K562 (cell line): ENCODE results near the gene CTDNEP1. TPM values are rescaled to one million over a fixed set of nuclear protein-coding genes. Genes with fewer than 3 reads are reported as not detected.

Source experiments
- ATAC-seq: fragments of 200-7000 bp; cut with Tn5 transposase; 3 replicates; pipeline ENCODE4 v1.9.1; 2020; ENCODE audit warnings: moderate library complexity
- BruUV-seq: library from RNA; stranded (reverse); fragments of 400-500 nt; replicated peaks from 2 replicates; lab custom pipeline; 2021; lab: Mats Ljungman, UMichigan
- CTCF ChIA-PET: fragments of 300-600 bp; formaldehyde crosslinking; extraction: SDS; loops from one replicate; lab custom pipeline; 2021; ENCODE audit warnings: low intra/inter-chr PET ratio; lab: Yijun Ruan, JAX
- POLR2A ChIA-PET: fragments of 300-600, 350-650 bp; sonication (Branson Sonifier 250); formaldehyde crosslinking; extraction: SDS; loops from one replicate; lab custom pipeline; 2021; ENCODE audit warnings: antibody characterized with exemption, inconsistent platforms; lab: Yijun Ruan, JAX
- DNase-seq, 4 experiments: peaks; one replicate each; pipeline versions ENCODE4 v3.0.0 to v3.0.0-alpha.2; 2011 to 2018; ENCODE audit warnings: low spot score in 3 of 4, mixed read lengths in 3 of 4; ENCODE audit errors: extremely low read depth in 1 of 4
- FAIRE-seq: peaks from 2 replicates; lab custom pipeline; 2011; peaks lifted over from hg19 to GRCh38; lab: Jason Lieb, UNC
- H2AFZ ChIP-seq: 2 replicates; pipeline ENCODE4 v1.6.0; 2011; ENCODE audit warnings: low read depth, low read length, control low read depth, inconsistent platforms
- H3K27ac ChIP-seq: fragments of 200-600 bp; 3 replicates; pipeline ENCODE4 v1.8.0; 2011; ENCODE audit warnings: low read depth, mild to moderate bottlenecking, control low read depth, inconsistent platforms, low read length, moderate library complexity, mixed read lengths; ENCODE audit errors: extremely low read depth
- H3K27me3 ChIP-seq, 2 experiments: fragments of 300-600 bp in 1 of 2; 2 replicates in 1 of 2; 3 replicates in 1 of 2; pipeline versions ENCODE4 v1.6.0 to v1.8.0; 2011; ENCODE audit warnings: inconsistent platforms in 2 of 2, low read length in 2 of 2, mild to moderate bottlenecking in 1 of 2, mixed read lengths in 1 of 2, moderate library complexity in 1 of 2; ENCODE audit not compliant: control insufficient read depth in 2 of 2, insufficient read depth in 2 of 2
- H3K36me3 ChIP-seq: fragments of 300-600 bp; 3 replicates; pipeline ENCODE4 v1.8.0; 2011; ENCODE audit warnings: mild to moderate bottlenecking, low read length, inconsistent platforms; ENCODE audit not compliant: control insufficient read depth, insufficient read depth
- H3K4me1 ChIP-seq, 2 experiments: fragments of 200-600 bp in 1 of 2; replicated peaks in 1 of 2; 2 replicates in 1 of 2; 3 replicates in 1 of 2; pipeline versions ENCODE4 v1.5.1 to v1.8.0; 2011; ENCODE audit warnings: inconsistent platforms in 2 of 2, low read length in 2 of 2, mild to moderate bottlenecking in 1 of 2, mixed read lengths in 1 of 2, moderate library complexity in 1 of 2; ENCODE audit not compliant: control insufficient read depth in 2 of 2, insufficient read depth in 2 of 2
- H3K4me2 ChIP-seq: 2 replicates; pipeline ENCODE4 v1.6.1; 2011; ENCODE audit warnings: low read length, control low read depth, inconsistent platforms, mixed read lengths; ENCODE audit not compliant: insufficient read depth
- H3K4me3 ChIP-seq: fragments of 200-600 bp; sonication (generic), shearing (Covaris generic); 2 replicates; pipeline ENCODE4 v1.5.1; 2016; ENCODE audit warnings: control low read depth, inconsistent platforms
- H3K79me2 ChIP-seq: fragments of 200-600 bp; 3 replicates; pipeline ENCODE4 v1.8.0; 2011; ENCODE audit warnings: low read length, inconsistent platforms; ENCODE audit not compliant: control insufficient read depth, insufficient read depth
- H3K9ac ChIP-seq, 2 experiments: 2 replicates each; pipeline versions ENCODE4 v1.6.0 to v1.6.1; 2011; ENCODE audit warnings: low read depth in 2 of 2, low read length in 2 of 2, control low read depth in 1 of 2, inconsistent platforms in 1 of 2, mild to moderate bottlenecking in 1 of 2, mixed read lengths in 1 of 2; ENCODE audit not compliant: insufficient read depth in 1 of 2
- H3K9me1 ChIP-seq: one replicate; pipeline ENCODE4 v1.6.0; 2011; ENCODE audit warnings: inconsistent platforms, mild to moderate bottlenecking, low read length, moderate library complexity; ENCODE audit not compliant: control insufficient read depth, insufficient read depth
- H3K9me3 ChIP-seq: replicated peaks from 2 replicates; pipeline ENCODE4 v1.5.1; 2011; ENCODE audit warnings: low read depth, low read length, inconsistent platforms; ENCODE audit not compliant: control insufficient read depth, insufficient read depth
- H4K20me1 ChIP-seq: replicated peaks from 2 replicates; pipeline ENCODE4 v1.6.1; 2011; ENCODE audit warnings: low read length, inconsistent platforms, mixed read lengths; ENCODE audit not compliant: control insufficient read depth, insufficient read depth
- ATF6 ChIP-seq: sonication (generic); formaldehyde crosslinking; IDR thresholded peaks from 2 replicates; pipeline ENCODE4 v1.4.0; 2020; ENCODE audit warnings: mild to moderate bottlenecking, missing genetic modification reagents
- CEBPG ChIP-seq, 3 experiments: fragments of 200-800 bp in 1 of 3; sonication (Bioruptor generic) in 1 of 3; sonication (generic) in 1 of 3; formaldehyde crosslinking in 1 of 3; IDR thresholded peaks in 2 of 3; conservative IDR thresholded peaks in 1 of 3; 2 replicates each; pipeline versions ENCODE4 v1.6.1 to v1.8.0; 2016 to 2022; ENCODE audit warnings: missing compliant biosample characterization in 2 of 3, missing genetic modification characterization in 2 of 3, mild to moderate bottlenecking in 1 of 3, missing genetic modification reagents in 1 of 3
- CREM ChIP-seq: IDR thresholded peaks from 2 replicates; pipeline ENCODE4 v1.6.1; 2014; ENCODE audit warnings: antibody characterized with exemption, low read depth
- DACH1 ChIP-seq: fragments of 450-650 bp; IDR thresholded peaks from 2 replicates; pipeline ENCODE4 v1.6.1; 2018; ENCODE audit not compliant: partially characterized antibody
- ELK3 ChIP-seq: fragments of 450-650 bp; formaldehyde crosslinking; IDR thresholded peaks from 2 replicates; pipeline ENCODE4 v1.4.0; 2020; ENCODE audit warnings: mild to moderate bottlenecking
- HBP1 ChIP-seq: fragments of 450-650 bp; formaldehyde crosslinking; IDR thresholded peaks from 2 replicates; pipeline ENCODE4 v1.4.0; 2022; ENCODE audit warnings: missing genetic modification characterization
- POLR2A ChIP-seq: fragments of 450-650 bp; conservative IDR thresholded peaks from 2 replicates; pipeline ENCODE4 v1.6.1; 2016
- POLR2AphosphoS2 ChIP-seq: IDR thresholded peaks from 2 replicates; pipeline ENCODE4 v1.6.1; 2012; ENCODE audit warnings: low read length, improper control_type of control experiment
- POLR2G ChIP-seq: fragments of 200-400 bp; formaldehyde crosslinking; IDR thresholded peaks from 2 replicates; pipeline ENCODE4 v1.6.1; 2017; ENCODE audit warnings: low read depth, mild to moderate bottlenecking, antibody characterized with exemption, low read length, moderate library complexity
- RBFOX2 ChIP-seq: fragments of 200-400 bp; formaldehyde crosslinking; IDR thresholded peaks from 2 replicates; pipeline ENCODE4 v1.6.1; 2017; ENCODE audit warnings: low read depth, mild to moderate bottlenecking, low read length, moderate library complexity
- SUPT5H ChIP-seq: fragments of 450-650 bp; IDR thresholded peaks from 2 replicates; pipeline ENCODE4 v1.6.1; 2016
- TBP ChIP-seq: optimal IDR thresholded peaks from 2 replicates; pipeline ENCODE3; 2011; ENCODE audit warnings: low read depth, low read length, improper control_type of control experiment
- WGBS: fragments of 100-300 bp; shearing (Covaris generic); methylation state at CpG from one replicate; pipeline ENCODE4 v1.1.6; 2016; ENCODE audit warnings: low coverage, mixed read lengths; ENCODE audit not compliant: insufficient coverage; ENCODE audit errors: missing lambda C conversion rate; 5-methylcytosine and 5-hydroxymethylcytosine counted together
- in situ Hi-C: fragments of 300-500 bp; cut with MboI; formaldehyde crosslinking; loops from 4 replicates; pipeline ENCODE4 v1.15.0; 2018; ENCODE audit warnings: inconsistent platforms, mixed read lengths
- intact Hi-C: fragments of 100-400 bp; cut with micrococcal nuclease; formaldehyde crosslinking; loops from 2 replicates; pipeline ENCODE4 v1.14.2; 2022
- polyA plus RNA-seq, 8 experiments: library from polyadenylated mRNA; depleted of rRNA in 4 of 8; stranded (reverse) in 5 of 8; unstranded in 3 of 8; fragments of >200 nt; fragmentation: Nextera tagmentation in 2 of 8; fragmentation: Illumina TruSeq in 1 of 8; extraction: Ambion mirVana in 2 of 8; extraction: Trizol in 1 of 8; gene quantifications; 2 replicates each; pipeline versions ENCODE4 v1.2.1 to v1.2.3, GENCODE V29; 2011 to 2014; ENCODE audit warnings: inconsistent platforms in 1 of 8, missing spikeins in 1 of 8
- total RNA-seq, 7 experiments: library from RNA; depleted of rRNA in 6 of 7; stranded (reverse); fragments of >200 nt in 6 of 7; fragmentation: Illumina TruSeq in 2 of 7; extraction: Trizol in 2 of 7; gene quantifications; 2 replicates each; pipeline versions ENCODE4 v1.2.1 to v1.2.3, GENCODE V29; 2011 to 2021; ENCODE audit warnings: low replicate concordance in 1 of 7

CTDNEP1 gene
- total and polyA plus RNA-seq, 9 of the 15 experiments (the other 6 are each of a cell fraction or from before 2014, with no cell fraction given) = 10.7 to 150 (median 28.5) TPM

- DNase-seq = no peak
- ATAC-seq = no peak
- WGBS = 85% methylated on average over 7 of the region's 7 CpGs
- Histone ChIP-seq H4K20me1 (peaks cover 6% of the 10 kb centered on the region), H3K4me3 (no peak overlapping the region), H3K9ac (peak overlapping the region in 1 of 2 experiments; percentile 7; a peak in 1 of 4 replicates), H3K9me3 (no peaks in the 10 kb centered on the region), H3K4me1 (peaks cover 22 to 52% of the 10 kb centered on the region in 2 experiments), H2AFZ (no peak overlapping the region), H3K4me2 (no peak overlapping the region), H3K27ac (no peak overlapping the region), H3K79me2 (peaks cover 24% of the 10 kb centered on the region), H3K9me1 (peaks cover 6% of the 10 kb centered on the region), H3K27me3 (no peaks in the 10 kb centered on the region), H3K36me3 (peaks cover 74% of the 10 kb centered on the region; the same call in 2 of the 3 replicates)
- BruUV-seq = no TSS peak
- in situ Hi-C loops (no loop called here), intact Hi-C loops (no loop called here)
- no peak for FAIRE-seq
- POLR2A ChIA-PET = interaction anchor here (7.7 kb wide), 1 partner anchor 12 kb away, joined by 73 read pairs; the partner anchor contains the start of gene DVL2
- CTCF ChIA-PET = no interaction called here
- no peak for TF ChIP-seq DACH1
- peak; percentile 54; the same call in 1 of the 2 replicates for TF ChIP-seq POLR2AphosphoS2
- 0 out of 2 replicates have a peak, but pooled peaks have one; percentile 11 for TF ChIP-seq POLR2G
- peak; percentile 66 for TF ChIP-seq POLR2A
- TF ChIP-seq CREM = no peak
- no peak for TF ChIP-seq ATF6
- TF ChIP-seq TBP = no peak
- 0 out of 2 replicates have a peak, but pooled peaks have one; percentile 48 for TF ChIP-seq SUPT5H
- no peak for TF ChIP-seq CEBPG (CRISPR knock-in tag; IDR thresholded peaks at IDR 0.05)
- TF ChIP-seq CEBPG (tag; conservative IDR thresholded peaks at IDR 0.05 in 1 of 2, IDR thresholded peaks at IDR 0.05 in 1 of 2) = no peak
- TF ChIP-seq RBFOX2 = 0 out of 2 replicates have a peak, but pooled peaks have one; percentile 13
- TF ChIP-seq HBP1 (CRISPR knock-in tag) = no peak
- TF ChIP-seq ELK3 (CRISPR knock-in tag) = no peak
These were observed 28.6 kb downstream of the CTDNEP1 start for GRCh38 chr17:7222972-7223292.
